ENCODE results near the gene KIAA0232. TPM values are rescaled to one million over a fixed set of nuclear protein-coding genes. Genes with fewer than 3 reads are reported as not detected.
"Not testable (repeated sequence)": the region's sequence is repeated elsewhere in the genome, so short reads cannot be mapped to it uniquely, and the experiment has no call there.

The KIAA0232 gene
- total and polyA plus RNA-seq, 4 donors = 8.9 to 34.4 (median 18.5) TPM

DNA sequence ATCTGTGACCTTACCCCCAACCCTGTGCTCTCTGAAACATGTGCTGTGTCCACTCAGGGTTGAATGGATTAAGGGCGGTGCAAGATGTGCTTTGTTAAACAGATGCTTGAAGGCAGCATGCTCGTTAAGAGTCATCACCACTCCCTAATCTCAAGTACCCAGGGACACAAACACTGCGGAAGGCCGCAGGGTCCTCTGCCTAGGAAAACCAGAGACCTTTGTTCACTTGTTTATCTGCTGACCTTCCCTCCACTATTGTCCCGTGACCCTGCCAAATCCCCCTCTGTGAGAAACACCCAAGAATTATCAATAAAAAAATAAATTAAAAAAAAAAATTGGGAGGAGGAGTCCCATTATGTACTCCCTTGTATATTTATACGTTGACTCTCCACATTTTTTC lies 26.2 kb upstream of the KIAA0232 start:
- DNase-seq (ENCODE audit: low spot score); H3K4me3 ChIP-seq (ENCODE audit: low read depth in 1 of 3, low read length in 3 of 3); H3K27ac ChIP-seq (ENCODE audit: low read depth in 1 of 2, low read length in 2 of 2); H3K9ac ChIP-seq (ENCODE audit: low read depth in 1 of 2, low read length in 2 of 2); H3K9me3 ChIP-seq (ENCODE audit: control insufficient read depth in 4 of 4, low read length in 3 of 4); H3K27me3 ChIP-seq (ENCODE audit: control insufficient read depth in 4 of 4, insufficient read depth in 4 of 4, low read length in 3 of 4); H3K36me3 ChIP-seq (ENCODE audit: control insufficient read depth in 4 of 4, insufficient read depth in 3 of 4, low read depth in 1 of 4, low read length in 3 of 4): not testable (repeated sequence)
- H3K4me1 ChIP-seq (ENCODE audit: control insufficient read depth in 4 of 4, insufficient read depth in 4 of 4, low read length in 3 of 4) = peaks cover 9 to 42% (median 36%) of the 10 kb centered on the region in 4 donors
- 60% methylated on average over 2 of the region's 6 CpGs for WGBS

DNA sequence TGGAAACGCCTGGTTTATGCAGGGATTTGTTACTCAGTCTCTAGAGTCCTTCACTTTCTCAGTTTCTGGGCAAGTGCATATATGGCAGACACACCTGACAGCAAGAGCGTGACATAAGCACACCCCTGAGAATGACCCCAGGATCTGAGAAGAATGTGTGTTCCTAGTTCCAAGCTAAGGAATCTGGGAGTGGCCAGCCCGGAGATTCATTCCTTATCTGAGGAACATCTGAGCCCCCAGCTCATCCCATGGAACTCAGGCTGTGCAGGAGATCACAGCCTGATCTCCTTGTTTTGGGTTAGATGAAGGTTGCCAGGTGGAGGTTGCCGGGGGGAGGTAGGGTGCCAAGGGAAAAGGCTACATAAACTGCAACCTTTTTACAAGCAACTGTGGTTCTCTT lies 23.8 kb upstream of the KIAA0232 start:
- H3K36me3 ChIP-seq (ENCODE audit: control insufficient read depth in 4 of 4, insufficient read depth in 3 of 4, low read depth in 1 of 4, low read length in 3 of 4) = no peaks in the 10 kb centered on the region
- no peaks in the 10 kb centered on the region for H3K27me3 ChIP-seq (ENCODE audit: control insufficient read depth in 4 of 4, insufficient read depth in 4 of 4, low read length in 3 of 4)
- WGBS = 90% methylated on average over 4 of the region's 4 CpGs
- no peak overlapping the region for H3K27ac ChIP-seq (ENCODE audit: low read depth in 1 of 2, low read length in 2 of 2)
- H3K4me1 ChIP-seq (ENCODE audit: control insufficient read depth in 4 of 4, insufficient read depth in 4 of 4, low read length in 3 of 4) = peaks cover 0 to 19% (median 17%) of the 10 kb centered on the region in 4 donors
- no peak overlapping the region for H3K4me3 ChIP-seq (ENCODE audit: low read depth in 1 of 3, low read length in 3 of 3)
- TF ChIP-seq, protein P1, sequence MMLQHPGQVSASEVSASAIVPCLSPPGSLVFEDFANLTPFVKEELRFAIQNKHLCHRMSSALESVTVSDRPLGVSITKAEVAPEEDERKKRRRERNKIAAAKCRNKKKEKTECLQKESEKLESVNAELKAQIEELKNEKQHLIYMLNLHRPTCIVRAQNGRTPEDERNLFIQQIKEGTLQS (IDR thresholded peaks at IDR 0.05) = no peak
- TF ChIP-seq HNF4G (IDR thresholded peaks at IDR 0.05) (no peak), TAF1 (conservative IDR thresholded peaks at IDR 0.05) (no peak), FOXA2 (IDR thresholded peaks at IDR 0.05) (no peak), HNF4A (conservative IDR thresholded peaks at IDR 0.05) (no peak), YY1 (IDR thresholded peaks at IDR 0.05) (no peak), RAD21 (IDR thresholded peaks at IDR 0.05) (no peak), RXRA (IDR thresholded peaks at IDR 0.05) (no peak), EGR1 (IDR thresholded peaks at IDR 0.05; ENCODE audit: low read depth in 2 of 2) (no peak), SP1 (IDR thresholded peaks at IDR 0.05) (no peak)
- TF ChIP-seq, protein P2, sequence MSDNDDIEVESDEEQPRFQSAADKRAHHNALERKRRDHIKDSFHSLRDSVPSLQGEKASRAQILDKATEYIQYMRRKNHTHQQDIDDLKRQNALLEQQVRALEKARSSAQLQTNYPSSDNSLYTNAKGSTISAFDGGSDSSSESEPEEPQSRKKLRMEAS (IDR thresholded peaks at IDR 0.05) = no peak
- TF ChIP-seq, protein P3, sequence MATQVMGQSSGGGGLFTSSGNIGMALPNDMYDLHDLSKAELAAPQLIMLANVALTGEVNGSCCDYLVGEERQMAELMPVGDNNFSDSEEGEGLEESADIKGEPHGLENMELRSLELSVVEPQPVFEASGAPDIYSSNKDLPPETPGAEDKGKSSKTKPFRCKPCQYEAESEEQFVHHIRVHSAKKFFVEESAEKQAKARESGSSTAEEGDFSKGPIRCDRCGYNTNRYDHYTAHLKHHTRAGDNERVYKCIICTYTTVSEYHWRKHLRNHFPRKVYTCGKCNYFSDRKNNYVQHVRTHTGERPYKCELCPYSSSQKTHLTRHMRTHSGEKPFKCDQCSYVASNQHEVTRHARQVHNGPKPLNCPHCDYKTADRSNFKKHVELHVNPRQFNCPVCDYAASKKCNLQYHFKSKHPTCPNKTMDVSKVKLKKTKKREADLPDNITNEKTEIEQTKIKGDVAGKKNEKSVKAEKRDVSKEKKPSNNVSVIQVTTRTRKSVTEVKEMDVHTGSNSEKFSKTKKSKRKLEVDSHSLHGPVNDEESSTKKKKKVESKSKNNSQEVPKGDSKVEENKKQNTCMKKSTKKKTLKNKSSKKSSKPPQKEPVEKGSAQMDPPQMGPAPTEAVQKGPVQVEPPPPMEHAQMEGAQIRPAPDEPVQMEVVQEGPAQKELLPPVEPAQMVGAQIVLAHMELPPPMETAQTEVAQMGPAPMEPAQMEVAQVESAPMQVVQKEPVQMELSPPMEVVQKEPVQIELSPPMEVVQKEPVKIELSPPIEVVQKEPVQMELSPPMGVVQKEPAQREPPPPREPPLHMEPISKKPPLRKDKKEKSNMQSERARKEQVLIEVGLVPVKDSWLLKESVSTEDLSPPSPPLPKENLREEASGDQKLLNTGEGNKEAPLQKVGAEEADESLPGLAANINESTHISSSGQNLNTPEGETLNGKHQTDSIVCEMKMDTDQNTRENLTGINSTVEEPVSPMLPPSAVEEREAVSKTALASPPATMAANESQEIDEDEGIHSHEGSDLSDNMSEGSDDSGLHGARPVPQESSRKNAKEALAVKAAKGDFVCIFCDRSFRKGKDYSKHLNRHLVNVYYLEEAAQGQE (IDR thresholded peaks at IDR 0.05) = no peak
- TF ChIP-seq, protein P4, sequence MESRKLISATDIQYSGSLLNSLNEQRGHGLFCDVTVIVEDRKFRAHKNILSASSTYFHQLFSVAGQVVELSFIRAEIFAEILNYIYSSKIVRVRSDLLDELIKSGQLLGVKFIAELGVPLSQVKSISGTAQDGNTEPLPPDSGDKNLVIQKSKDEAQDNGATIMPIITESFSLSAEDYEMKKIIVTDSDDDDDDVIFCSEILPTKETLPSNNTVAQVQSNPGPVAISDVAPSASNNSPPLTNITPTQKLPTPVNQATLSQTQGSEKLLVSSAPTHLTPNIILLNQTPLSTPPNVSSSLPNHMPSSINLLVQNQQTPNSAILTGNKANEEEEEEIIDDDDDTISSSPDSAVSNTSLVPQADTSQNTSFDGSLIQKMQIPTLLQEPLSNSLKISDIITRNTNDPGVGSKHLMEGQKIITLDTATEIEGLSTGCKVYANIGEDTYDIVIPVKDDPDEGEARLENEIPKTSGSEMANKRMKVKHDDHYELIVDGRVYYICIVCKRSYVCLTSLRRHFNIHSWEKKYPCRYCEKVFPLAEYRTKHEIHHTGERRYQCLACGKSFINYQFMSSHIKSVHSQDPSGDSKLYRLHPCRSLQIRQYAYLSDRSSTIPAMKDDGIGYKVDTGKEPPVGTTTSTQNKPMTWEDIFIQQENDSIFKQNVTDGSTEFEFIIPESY (IDR thresholded peaks at IDR 0.05) = no peak
- DNase-seq (ENCODE audit: low spot score) = no peak
- no peak overlapping the region for H3K9ac ChIP-seq (ENCODE audit: low read depth in 1 of 2, low read length in 2 of 2)
- H3K9me3 ChIP-seq (ENCODE audit: control insufficient read depth in 4 of 4, low read length in 3 of 4) = no peaks in the 10 kb centered on the region

DNA sequence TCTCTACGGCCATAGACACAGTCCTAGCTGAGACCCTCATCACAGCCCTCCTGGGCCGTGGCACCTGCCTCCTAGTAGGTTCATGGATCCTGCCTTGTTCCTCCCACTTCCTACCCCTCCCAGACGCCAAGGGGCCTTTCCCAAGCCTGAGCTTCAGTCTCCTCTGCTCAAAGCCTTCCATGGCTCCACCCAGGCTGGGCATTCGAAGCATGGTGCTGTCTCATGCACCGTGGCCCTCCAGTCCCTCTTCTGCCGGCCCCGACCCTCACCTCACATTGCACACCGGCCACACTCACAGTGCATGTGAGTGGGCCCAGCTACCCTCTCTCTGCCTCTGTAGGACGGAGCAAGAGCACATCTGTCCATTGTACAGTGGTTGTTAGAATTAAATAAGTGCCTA lies 21.7 kb upstream of the KIAA0232 start:
- Histone ChIP-seq H3K27ac (ENCODE audit: low read depth in 1 of 2, low read length in 2 of 2) (no peak overlapping the region), H3K27me3 (ENCODE audit: control insufficient read depth in 4 of 4, insufficient read depth in 4 of 4, low read length in 3 of 4) (no peaks in the 10 kb centered on the region), H3K9me3 (ENCODE audit: control insufficient read depth in 4 of 4, low read length in 3 of 4) (no peaks in the 10 kb centered on the region), H3K4me1 (ENCODE audit: control insufficient read depth in 4 of 4, insufficient read depth in 4 of 4, low read length in 3 of 4) (no peaks in the 10 kb centered on the region), H3K4me3 (ENCODE audit: low read depth in 1 of 3, low read length in 3 of 3) (no peak overlapping the region), H3K36me3 (ENCODE audit: control insufficient read depth in 4 of 4, insufficient read depth in 3 of 4, low read depth in 1 of 4, low read length in 3 of 4) (no peaks in the 10 kb centered on the region), H3K9ac (ENCODE audit: low read depth in 1 of 2, low read length in 2 of 2) (no peak overlapping the region)
- WGBS = 94% methylated on average over 9 of the region's 9 CpGs
- DNase-seq (ENCODE audit: low spot score) = no peak
- no peak for TF ChIP-seq GABPA (IDR thresholded peaks at IDR 0.05 in 1 of 2, conservative IDR thresholded peaks at IDR 0.05 in 1 of 2)
- TF ChIP-seq EGR1 (IDR thresholded peaks at IDR 0.05; ENCODE audit: low read depth in 2 of 2) = no peak
- no peak for TF ChIP-seq HNF4A (conservative IDR thresholded peaks at IDR 0.05)
- TF ChIP-seq SP1 (IDR thresholded peaks at IDR 0.05) = no peak
- TF ChIP-seq FOXA1 (IDR thresholded peaks at IDR 0.05) = no peak
- TF ChIP-seq, protein P4 (IDR thresholded peaks at IDR 0.05) = no peak
- TF ChIP-seq JUND (IDR thresholded peaks at IDR 0.05) = no peak
- TF ChIP-seq, protein P3 (IDR thresholded peaks at IDR 0.05) = no peak
- TF ChIP-seq, protein P1 (IDR thresholded peaks at IDR 0.05) = no peak
